Activated T-helper 1 cell treated with anti-CD3 and anti-CD28 coated beads, Interleukin-12 subunit alpha, Interleukin-12 subunit beta, Interleukin-2, Interleukin-4 antibody, amounts not matched to agents 30 ng/mL and 10 ng/mL and 1 ng/mL, durations not matched to agents 14 hours and 24 hours and 36 hours (primary cell): ENCODE measurements around the gene KRT82. TPM values are rescaled to one million over a fixed set of nuclear protein-coding genes. Genes with fewer than 3 reads are reported as not detected.

Experiments used
- DNase-seq: peaks from one replicate; pipeline ENCODE4 v3.0.0; 2021; ENCODE audit warnings: low spot score
- H3K27ac Mint-ChIP-seq: one replicate; pipeline ENCODE4 v1.8.0; 2021; ENCODE audit warnings: mild to moderate bottlenecking, mixed read lengths
- H3K27me3 Mint-ChIP-seq: one replicate; pipeline ENCODE4 v1.8.0; 2022; ENCODE audit warnings: mild to moderate bottlenecking, moderate library complexity, mixed read lengths; ENCODE audit not compliant: insufficient read depth
- H3K36me3 Mint-ChIP-seq: one replicate; pipeline ENCODE4 v1.8.0; 2021; ENCODE audit warnings: low read depth, mixed read lengths
- H3K4me1 Mint-ChIP-seq: one replicate; pipeline ENCODE4 v1.8.0; 2021; ENCODE audit warnings: low read depth, mixed read lengths
- H3K4me3 Mint-ChIP-seq: one replicate; pipeline ENCODE4 v1.8.0; 2021; ENCODE audit warnings: mild to moderate bottlenecking, moderate library complexity, mixed read lengths
- H3K9me3 Mint-ChIP-seq: one replicate; pipeline ENCODE4 v1.8.0; 2021; ENCODE audit warnings: mixed read lengths
- intact Hi-C: fragments of 100-400 bp; cut with micrococcal nuclease; formaldehyde crosslinking; loops from one replicate; pipeline ENCODE4 v1.15.1; 2024
- total RNA-seq: library from RNA; stranded (reverse); gene quantifications from 2 replicates; pipeline ENCODE4 v1.2.3, GENCODE V29; 2022

The KRT82 gene
- total RNA-seq, 1 donor from 2014 or later: not detected

DNA sequence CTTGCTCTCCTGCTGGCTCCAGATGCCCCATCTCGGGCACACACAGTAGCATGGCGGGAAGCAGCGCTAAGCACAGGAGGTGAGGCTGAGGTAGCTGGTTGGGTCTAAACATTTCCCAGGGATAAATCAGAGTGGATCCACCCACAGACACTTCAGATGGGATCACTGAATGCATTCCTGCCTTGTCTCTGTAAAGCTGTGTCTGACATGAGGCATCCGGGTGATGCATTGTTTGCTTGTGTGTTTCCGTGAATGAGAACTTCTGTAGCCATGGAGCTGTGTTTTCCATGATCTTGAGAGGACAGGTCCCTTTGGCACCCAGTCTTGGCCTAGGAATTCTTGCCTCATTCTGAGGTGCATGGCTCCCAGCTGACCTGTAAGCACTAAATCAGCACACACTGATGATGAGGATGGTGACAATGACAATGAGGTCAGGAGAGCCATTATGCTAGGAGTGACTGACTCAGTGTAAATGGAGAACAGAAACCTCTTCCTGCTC, 34.7 kb upstream of the KRT82 start:
- Mint-ChIP-seq H3K27ac (no peak overlapping the region), H3K4me1 (no peaks in the 10 kb centered on the region), H3K27me3 (peaks cover 19% of the 10 kb centered on the region), H3K36me3 (no peaks in the 10 kb centered on the region), H3K4me3 (no peak overlapping the region), H3K9me3 (no peaks in the 10 kb centered on the region)
- no peak for DNase-seq
- intact Hi-C loops: no loop called here

DNA sequence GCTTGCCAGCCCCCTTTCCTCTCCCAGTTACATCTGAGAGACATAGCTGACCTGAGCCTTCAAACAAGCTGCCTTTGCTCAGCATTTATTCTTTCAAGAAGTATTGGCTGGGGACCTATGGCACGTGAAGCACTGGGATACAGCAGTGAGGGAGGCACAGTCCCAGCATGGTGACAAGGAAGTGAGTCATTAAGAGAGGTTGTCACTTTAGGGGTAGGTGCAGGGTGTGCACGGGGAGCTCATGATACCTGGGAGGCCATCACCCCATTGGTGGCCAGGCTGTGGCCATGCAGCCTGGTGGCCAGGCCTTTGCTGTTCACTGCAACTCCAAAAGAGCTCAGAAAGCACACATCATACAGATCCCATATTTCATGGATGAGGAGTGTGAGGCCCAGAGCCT, 33.7 kb upstream of the KRT82 start:
- Mint-ChIP-seq H3K4me3 (no peak overlapping the region), H3K36me3 (no peaks in the 10 kb centered on the region), H3K9me3 (no peaks in the 10 kb centered on the region), H3K27me3 (peaks cover 15% of the 10 kb centered on the region), H3K27ac (no peak overlapping the region), H3K4me1 (no peaks in the 10 kb centered on the region)
- intact Hi-C loops: no loop called here
- DNase-seq: no peak

DNA sequence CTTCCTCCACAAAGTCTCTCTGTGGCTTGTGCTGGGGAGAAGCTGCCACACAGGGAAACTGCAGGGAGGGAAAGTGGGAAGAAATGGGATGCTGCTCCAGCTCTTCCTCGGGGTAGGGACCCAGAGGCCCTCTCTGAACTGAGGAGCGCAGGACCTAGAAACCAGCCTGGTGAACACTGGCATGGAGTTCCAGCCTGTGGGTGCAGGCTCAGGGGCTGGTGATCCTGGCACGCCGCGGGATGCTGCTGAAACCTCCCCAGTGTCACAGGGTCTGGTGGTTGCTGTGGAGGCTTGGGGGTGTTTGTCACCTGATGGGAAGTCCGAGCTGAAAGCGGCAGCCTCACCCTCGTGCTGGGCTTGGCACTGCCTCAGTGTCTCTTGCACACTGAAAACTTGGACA, 33.3 kb upstream of the KRT82 start:
- Mint-ChIP-seq H3K4me3 (no peak overlapping the region), H3K27me3 (peaks cover 15% of the 10 kb centered on the region), H3K36me3 (no peaks in the 10 kb centered on the region), H3K9me3 (no peaks in the 10 kb centered on the region), H3K27ac (no peak overlapping the region), H3K4me1 (no peaks in the 10 kb centered on the region)
- DNase-seq: no peak
- intact Hi-C loops: no loop called here

DNA sequence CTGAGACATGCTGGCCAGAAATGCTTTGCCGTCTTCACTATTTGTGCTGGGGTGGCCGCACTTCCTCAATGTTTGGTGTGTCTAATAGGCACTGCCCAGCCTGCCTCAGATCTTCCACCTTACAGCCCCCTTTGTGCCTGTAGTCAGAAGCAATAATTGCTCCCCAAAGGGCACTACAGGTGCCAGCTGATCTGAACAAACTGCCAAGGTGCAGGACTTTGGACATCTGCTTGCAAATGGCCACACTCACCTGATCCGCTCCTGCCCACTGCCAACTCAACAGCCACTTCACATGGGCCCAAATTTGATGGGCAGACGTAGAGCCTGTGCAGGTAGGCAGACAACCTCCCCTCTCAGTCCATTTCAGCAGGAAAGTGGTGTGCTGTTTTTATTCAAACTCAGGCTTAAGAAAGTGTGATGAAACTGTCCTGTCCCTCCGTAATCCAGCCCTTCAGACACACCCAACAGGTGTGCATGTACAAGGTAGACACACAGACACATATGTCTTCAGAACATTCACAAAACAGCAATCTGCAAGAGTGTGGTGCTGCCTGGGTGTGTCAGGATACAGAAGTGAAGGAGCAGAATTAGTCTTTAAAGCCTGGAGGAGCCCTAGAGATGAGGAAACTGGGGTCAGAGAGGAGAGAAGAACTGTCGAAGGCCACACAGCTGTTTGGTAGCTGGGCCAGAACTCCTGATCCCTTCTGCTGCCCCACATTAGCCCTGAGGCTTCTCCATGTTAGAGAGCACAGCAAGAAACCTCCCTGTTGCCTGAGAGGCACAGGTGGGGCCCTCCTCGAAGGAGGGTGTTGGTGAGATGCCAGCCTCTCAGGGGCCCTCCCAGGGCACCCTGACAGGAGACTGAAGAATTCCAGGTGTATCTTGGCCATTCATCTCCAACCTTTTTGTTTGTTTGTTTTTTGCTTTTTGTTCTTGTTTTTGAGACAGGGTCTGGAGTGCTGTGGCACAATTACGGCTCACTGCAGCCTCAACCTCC, 32.5 kb upstream of the KRT82 start:
- no peak for DNase-seq
- Mint-ChIP-seq H3K27ac (no peak overlapping the region), H3K4me1 (no peaks in the 10 kb centered on the region), H3K9me3 (no peaks in the 10 kb centered on the region), H3K4me3 (no peak overlapping the region), H3K27me3 (peaks cover 14% of the 10 kb centered on the region), H3K36me3 (no peaks in the 10 kb centered on the region)
- intact Hi-C loops: no loop called here

DNA sequence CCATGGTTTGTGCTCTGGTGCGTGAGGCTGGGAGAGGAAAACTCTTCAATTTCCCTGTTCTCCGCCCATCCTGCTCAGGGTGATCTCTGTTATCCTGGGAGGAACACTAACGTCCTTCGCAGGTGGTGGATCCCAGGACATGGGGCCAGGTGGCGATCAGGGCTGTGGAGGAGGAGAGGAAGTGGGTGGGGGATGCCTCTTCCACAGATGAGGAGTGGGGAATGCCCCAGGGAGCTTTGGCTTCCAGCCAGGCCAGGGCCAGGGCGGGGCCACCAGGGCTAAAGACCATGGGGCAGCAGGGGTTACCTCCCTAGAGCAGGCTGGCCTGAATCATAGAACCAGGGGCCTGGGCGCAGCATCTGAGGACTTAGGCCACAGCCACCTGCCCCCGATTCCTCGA, 31.4 kb upstream of the KRT82 start:
- H3K4me1 Mint-ChIP-seq: no peaks in the 10 kb centered on the region
- no peak overlapping the region for H3K4me3 Mint-ChIP-seq
- no peak overlapping the region for H3K27ac Mint-ChIP-seq
- H3K9me3 Mint-ChIP-seq: no peaks in the 10 kb centered on the region
- DNase-seq: no peak
- H3K36me3 Mint-ChIP-seq: no peaks in the 10 kb centered on the region
- peaks cover 8% of the 10 kb centered on the region for H3K27me3 Mint-ChIP-seq
- intact Hi-C loops: no loop called here

DNA sequence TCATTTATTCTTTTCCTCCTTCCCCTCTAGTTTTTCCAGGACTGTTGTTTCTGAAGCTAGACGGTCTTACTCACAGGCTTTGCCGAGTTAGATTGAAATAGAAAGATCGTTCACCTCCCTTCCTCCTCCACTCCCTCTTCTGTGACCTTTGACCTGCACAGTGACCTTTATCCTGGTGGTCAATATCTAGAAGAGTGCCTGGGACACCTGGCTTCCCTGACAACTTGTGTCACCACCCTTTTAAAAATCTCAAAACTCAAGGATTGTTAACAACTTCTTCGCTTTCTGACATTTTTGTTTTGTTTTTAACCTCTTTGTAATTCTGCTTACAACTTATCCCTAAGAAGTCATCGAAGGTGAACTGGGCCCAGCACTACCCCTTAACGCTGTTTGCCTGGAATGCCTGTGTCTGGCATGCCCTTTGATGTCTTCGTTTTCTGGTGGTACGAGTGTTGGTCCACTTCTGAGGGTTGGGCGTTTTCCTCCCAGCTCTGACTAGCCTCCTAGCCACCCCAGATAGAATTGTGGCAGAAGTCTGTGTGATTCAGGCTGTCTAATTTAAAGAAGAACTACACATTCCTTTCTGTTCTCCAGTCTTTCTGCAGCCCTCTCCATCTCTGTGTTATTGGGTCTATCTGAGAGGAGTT, 30.8 kb upstream of the KRT82 start:
- Mint-ChIP-seq H3K4me3 (no peak overlapping the region), H3K27ac (no peak overlapping the region), H3K36me3 (no peaks in the 10 kb centered on the region), H3K27me3 (peaks cover 3% of the 10 kb centered on the region), H3K4me1 (no peaks in the 10 kb centered on the region), H3K9me3 (no peaks in the 10 kb centered on the region)
- intact Hi-C loops: no loop called here
- DNase-seq: no peak

DNA sequence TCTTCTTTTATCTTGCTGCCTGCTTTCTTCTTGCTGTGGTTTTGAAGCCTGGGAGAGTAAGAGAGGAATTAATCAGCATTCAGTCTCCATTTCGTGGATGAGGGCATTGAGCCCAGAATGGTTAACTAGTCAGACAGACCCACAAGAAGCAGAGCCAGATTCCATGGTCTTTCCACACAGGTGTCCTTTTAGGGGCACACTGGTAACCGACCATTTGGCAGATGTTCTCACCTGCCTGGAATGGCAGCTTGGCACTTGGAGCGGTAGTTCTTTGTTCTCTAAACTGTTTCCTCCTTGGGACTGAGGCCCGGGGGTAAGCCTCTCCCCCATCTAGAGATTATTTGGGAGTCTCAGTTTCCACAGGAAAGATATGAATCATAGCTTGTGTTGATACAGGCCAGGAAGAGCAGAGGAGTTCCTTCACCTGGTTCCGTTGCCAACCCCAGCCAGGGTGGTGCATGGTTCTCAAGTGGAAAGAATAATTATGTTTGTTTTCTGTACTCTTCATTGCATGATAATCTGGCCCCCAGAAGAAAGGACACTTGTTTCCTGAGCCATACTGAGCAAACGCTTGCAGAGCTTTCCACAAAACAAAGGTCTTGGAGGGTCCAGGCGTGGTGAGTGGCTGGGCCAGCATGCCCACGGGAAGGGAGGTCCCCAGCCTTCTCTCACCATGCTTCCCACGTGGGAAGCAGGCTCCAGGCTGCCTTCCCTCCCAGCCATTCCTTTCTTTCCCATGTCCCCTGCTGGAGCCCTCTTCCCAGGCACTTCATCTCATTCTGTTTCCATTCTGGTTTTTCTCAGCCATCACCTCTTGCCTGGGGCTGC, 30.1 kb upstream of the KRT82 start:
- Mint-ChIP-seq H3K9me3 (no peaks in the 10 kb centered on the region), H3K27me3 (peaks cover under 1% of the 10 kb centered on the region), H3K27ac (no peak overlapping the region), H3K4me3 (no peak overlapping the region), H3K36me3 (no peaks in the 10 kb centered on the region), H3K4me1 (no peaks in the 10 kb centered on the region)
- intact Hi-C loops: no loop called here
- DNase-seq: no peak

DNA sequence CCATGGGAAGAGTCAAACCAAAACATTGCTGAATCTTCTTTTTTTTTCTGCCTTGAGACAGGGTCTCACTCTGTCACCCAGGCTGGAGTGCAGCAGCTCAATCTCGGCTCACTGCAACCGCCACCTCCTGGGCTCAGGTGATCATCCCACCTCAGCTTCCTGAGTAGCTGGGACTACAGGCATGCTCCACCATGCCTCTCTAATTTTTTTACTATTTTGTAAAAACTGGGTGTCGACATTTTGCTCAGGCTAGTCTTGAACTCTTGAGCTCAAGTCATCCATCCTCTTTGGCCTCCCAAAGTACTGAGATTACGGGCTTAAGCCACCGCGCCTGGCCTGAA, 29.5 kb upstream of the KRT82 start:
- Mint-ChIP-seq H3K4me1 (no peaks in the 10 kb centered on the region), H3K9me3 (no peaks in the 10 kb centered on the region), H3K4me3 (no peak overlapping the region), H3K27ac (no peak overlapping the region), H3K36me3 (no peaks in the 10 kb centered on the region), H3K27me3 (no peaks in the 10 kb centered on the region)
- intact Hi-C loops: no loop called here
- DNase-seq: no peak

DNA sequence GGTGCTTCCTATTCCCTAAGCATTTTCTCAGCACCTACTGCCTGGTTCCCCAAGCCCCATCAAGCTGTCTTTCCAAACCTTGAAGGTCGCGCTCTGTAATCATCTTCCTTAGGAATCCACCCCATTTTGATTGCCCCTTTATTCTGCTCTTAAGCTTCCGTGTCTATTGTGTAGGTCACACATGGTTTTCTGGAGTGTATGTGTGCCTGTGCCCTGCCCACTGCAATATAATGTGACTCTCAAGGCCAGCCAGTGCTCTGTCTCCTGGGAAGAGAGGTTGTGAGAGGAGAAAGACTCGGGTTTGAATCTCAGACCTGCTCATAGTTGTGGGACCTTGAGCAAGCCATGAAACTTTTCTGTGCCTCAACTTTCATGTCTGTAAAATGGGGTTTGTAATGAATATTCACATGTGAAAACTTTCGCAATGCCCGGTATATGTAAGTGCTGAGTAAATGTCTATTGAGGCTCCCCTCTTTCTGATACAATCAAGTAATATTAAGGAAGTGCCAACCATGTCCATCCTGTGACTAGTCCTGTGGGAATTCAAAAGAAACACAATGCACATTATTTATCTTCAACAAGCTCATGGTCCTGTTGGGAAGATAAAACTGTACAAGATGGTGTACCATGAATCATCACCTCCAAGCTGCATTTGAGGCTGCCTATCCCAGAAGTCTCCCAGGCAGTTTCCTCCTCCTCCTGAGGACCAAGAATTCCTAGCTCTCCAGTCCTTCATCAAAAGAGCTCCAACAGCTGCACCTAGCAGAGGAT, 28.8 kb upstream of the KRT82 start:
- no peaks in the 10 kb centered on the region for H3K9me3 Mint-ChIP-seq
- no peaks in the 10 kb centered on the region for H3K36me3 Mint-ChIP-seq
- no peak overlapping the region for H3K27ac Mint-ChIP-seq
- intact Hi-C loops: no loop called here
- DNase-seq: no peak
- H3K4me1 Mint-ChIP-seq: no peaks in the 10 kb centered on the region
- no peak overlapping the region for H3K4me3 Mint-ChIP-seq
- H3K27me3 Mint-ChIP-seq: no peaks in the 10 kb centered on the region

DNA sequence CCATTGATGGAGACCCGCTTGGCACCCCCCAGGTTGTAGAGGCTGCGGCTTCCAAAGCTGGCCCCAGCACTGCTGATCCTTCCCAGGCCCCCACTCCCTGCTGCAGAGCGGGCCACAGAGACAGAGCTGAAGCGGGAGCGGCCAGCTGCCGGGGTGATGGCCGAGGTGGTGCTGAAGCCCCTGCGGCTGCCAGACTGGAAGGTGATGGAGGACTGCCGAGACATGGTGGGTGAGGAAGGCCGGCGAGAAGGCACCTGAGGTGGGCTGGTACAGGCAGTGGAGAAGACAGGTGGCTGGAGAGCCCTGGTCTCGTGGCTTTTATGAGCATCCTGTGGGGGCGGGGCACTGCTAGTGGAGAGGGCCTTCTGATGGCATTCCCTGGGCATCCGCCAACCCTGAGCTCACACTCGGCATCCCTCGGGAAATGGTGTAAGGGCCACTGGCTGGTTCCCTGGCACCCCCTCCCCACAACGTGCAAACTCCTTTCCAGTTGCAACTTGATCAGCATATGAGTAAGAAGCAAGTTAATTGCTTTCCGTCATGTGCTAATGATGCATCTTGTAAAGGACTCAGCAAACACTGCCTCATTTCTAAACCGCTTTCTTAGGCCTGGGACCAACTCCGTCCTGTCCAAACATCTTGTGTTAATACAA, 28.1 kb upstream of the KRT82 start, which contains the start of gene KRT75:
TSS of gene KRT75 (minus strand) at position 291 of the 653 bp plus-strand sequence. CDS start at position 224, 67 bp downstream.
- intact Hi-C loops: no loop called here
- Mint-ChIP-seq H3K27me3 (no peaks in the 10 kb centered on the region), H3K36me3 (no peaks in the 10 kb centered on the region), H3K27ac (no peak within 1 kb of the TSS), H3K4me1 (no peaks in the 10 kb centered on the region), H3K9me3 (no peaks in the 10 kb centered on the region), H3K4me3 (no peak within 1 kb of the TSS)
- DNase-seq: no peak

DNA sequence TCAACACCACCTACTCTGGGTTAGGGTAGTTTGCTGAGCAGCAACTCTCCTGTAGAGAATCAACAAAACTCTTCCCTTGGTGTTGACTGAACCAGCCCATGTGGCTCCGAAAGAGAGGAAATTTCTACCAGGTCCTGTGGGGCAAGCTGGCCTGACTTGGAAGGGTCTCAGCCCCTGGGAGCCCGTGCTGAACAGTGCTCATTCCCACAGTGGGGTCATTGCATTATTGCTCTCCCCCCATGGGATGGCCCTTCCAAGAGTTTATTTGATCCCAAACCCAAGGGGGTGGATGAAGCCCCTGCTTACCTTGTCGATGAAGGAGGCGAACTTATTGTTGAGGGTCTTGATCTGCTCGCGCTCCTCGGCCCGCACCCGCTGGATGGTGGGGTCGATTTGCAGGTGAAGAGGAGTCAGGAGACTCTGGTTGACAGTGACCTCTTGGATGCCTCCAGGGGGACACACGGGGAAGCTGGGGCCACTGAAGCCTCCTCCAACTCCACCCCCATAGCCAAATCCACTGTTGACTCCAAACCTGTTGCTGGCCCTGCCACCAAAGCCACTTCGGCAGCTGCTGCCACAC, 27.5 kb upstream of the KRT82 start:
- Mint-ChIP-seq H3K4me3 (no peak overlapping the region), H3K36me3 (no peaks in the 10 kb centered on the region), H3K27ac (no peak overlapping the region), H3K27me3 (no peaks in the 10 kb centered on the region), H3K9me3 (no peaks in the 10 kb centered on the region), H3K4me1 (no peaks in the 10 kb centered on the region)
- intact Hi-C loops: no loop called here
- DNase-seq: no peak
